ENCODE data around the gene CD151.
A peak's percentile ranks its signal among the peaks of the same experiment; 100 is the strongest.

Gene CD151

GRCh38 chr11:859394-860131 lies 26.8 kb downstream of the CD151 start:
- peak; percentile 80 for DNase-seq

GRCh38 chr11:860234-861104 lies 27.7 kb downstream of the CD151 start:
- no peak for DNase-seq

- no peak for DNase-seq
Observed at GRCh38 chr11:861105-861479, 28.3 kb downstream of the CD151 start.

GRCh38 chr11:862081-862661 lies 29.4 kb downstream of the CD151 start:
- no peak for DNase-seq

- no peak for DNase-seq
Observed at GRCh38 chr11:862696-863022, 29.9 kb downstream of the CD151 start.

GRCh38 chr11:863023-863909 lies 30.5 kb downstream of the CD151 start:
- peak; percentile 51 for DNase-seq

GRCh38 chr11:863910-864827 lies 31.4 kb downstream of the CD151 start:
- DNase-seq: no peak

- DNase-seq: no peak
Observed at GRCh38 chr11:864898-865297, 32.1 kb downstream of the CD151 start.

- no peak for DNase-seq
Observed at GRCh38 chr11:865462-866430, 33.0 kb downstream of the CD151 start.

GRCh38 chr11:866481-866880 lies 33.7 kb downstream of the CD151 start:
- DNase-seq: no peak

- DNase-seq: no peak
Observed at GRCh38 chr11:867856-868358, 35.2 kb downstream of the CD151 start.

GRCh38 chr11:868394-868793 lies 35.6 kb downstream of the CD151 start:
- no peak for DNase-seq

GRCh38 chr11:868802-869201 lies 36.0 kb downstream of the CD151 start:
- DNase-seq: no peak

GRCh38 chr11:869399-870126 lies 36.8 kb downstream of the CD151 start:
- DNase-seq: no peak

- DNase-seq: no peak
Observed at GRCh38 chr11:870127-870413, 37.3 kb downstream of the CD151 start.

- no peak for DNase-seq
Observed at GRCh38 chr11:870418-870817, 37.7 kb downstream of the CD151 start.

GRCh38 chr11:871472-871871 lies 38.7 kb downstream of the CD151 start:
- DNase-seq: no peak

GRCh38 chr11:872799-873198 lies 40.0 kb downstream of the CD151 start:
- no peak for DNase-seq

GRCh38 chr11:873706-874105 lies 41.0 kb downstream of the CD151 start:
- no peak for DNase-seq

GRCh38 chr11:875203-875602 lies 42.5 kb downstream of the CD151 start:
- DNase-seq: no peak

Measured in fibroblast of skin of abdomen (primary cell).